Anterior cingulate cortex (tissue), 58 donors: ENCODE results near the gene HNRNPF.
A peak's percentile ranks its signal among the peaks of the same experiment; 100 is the strongest.
"Not testable (repeated sequence)": the region's sequence is repeated elsewhere in the genome, so short reads cannot be mapped to it uniquely, and the experiment has no call there.

ENCODE experiments used
- DNase-seq, 58 donors: peaks; one replicate each; lab custom pipeline; 2025; lab: John Stamatoyannopoulos, UW

The HNRNPF gene, protein sequence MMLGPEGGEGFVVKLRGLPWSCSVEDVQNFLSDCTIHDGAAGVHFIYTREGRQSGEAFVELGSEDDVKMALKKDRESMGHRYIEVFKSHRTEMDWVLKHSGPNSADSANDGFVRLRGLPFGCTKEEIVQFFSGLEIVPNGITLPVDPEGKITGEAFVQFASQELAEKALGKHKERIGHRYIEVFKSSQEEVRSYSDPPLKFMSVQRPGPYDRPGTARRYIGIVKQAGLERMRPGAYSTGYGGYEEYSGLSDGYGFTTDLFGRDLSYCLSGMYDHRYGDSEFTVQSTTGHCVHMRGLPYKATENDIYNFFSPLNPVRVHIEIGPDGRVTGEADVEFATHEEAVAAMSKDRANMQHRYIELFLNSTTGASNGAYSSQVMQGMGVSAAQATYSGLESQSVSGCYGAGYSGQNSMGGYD

DNA sequence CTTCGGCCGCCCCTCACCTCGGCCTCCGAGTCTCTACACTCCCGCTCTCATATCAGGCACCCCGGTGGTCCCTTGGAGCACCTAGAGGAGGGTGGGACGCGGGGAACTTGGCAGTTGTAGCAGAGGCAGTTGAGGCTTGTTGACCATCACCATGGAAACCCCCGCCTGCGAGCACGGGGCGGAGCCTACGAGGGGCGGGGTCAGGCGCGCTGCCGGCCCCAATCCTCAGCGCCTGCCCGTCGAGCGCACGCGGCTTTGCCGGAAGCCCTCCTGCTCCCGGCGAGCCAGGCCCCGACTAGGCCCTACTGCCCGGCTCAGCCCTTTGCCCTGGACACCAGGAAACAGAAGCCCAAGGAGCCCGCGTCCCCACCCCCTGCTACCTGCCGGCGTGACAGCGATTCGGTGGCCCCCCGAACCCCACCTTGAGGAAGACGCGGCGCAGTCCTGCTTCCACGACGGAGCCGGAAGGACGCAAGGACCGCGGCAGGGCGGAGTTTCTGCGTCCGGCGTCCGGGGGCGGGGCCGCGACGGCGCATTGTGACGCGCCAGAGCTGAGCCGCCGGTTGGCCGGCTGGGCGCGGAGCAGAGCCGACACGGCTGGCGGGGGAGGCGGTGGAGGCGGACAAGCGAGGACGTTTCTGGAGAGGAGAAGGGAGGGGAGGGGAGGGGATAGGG lies at the start of gene HNRNPF:
Gene HNRNPF, minus strand, starts transcription at position 477 of the 675 bp plus-strand sequence. CDS start 21,302 bp downstream, outside the sequence.
- peak; percentile 52 to 97 (median 93) for DNase-seq

DNA sequence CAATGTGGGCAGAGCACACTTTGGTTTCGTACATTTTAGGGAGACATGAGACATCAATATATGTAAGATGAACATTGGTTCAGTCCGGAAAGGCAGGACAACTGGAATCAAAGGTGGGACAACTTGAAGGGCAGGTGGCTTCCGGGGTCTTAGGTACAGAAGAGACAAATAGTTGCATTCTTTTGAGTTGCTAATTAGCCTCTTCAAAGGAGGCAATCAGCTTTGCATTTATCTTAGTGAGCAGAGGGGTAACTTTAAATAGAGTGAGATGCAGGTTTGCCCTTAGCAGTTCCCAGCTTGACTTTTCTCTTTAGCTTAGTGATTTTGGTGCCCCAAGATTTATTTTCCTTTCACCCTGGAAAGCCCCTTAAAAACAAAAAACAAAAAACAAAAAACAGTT lies 49.2 kb upstream of the HNRNPF start:
- no peak for DNase-seq

DNA sequence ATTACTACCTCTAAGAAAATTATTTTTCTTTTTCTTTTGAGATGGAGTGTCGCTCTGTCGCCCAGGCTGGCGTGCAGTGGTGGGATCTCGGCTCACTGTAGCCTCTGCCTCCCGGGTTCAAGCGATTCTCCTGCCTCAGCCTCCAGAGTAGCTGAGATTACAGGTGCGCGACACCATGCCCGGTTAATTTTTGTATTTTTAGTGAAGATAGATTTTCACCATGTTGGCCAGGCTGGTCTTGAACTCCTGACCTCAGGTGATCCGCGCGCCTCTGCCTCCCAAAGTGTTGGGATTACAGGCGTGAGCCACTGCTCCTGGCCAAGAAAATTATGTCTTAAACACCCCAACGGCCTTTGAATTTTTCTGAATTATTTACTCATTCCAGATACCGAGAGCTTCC lies 47.6 kb upstream of the HNRNPF start:
- not testable (repeated sequence) for DNase-seq

DNA sequence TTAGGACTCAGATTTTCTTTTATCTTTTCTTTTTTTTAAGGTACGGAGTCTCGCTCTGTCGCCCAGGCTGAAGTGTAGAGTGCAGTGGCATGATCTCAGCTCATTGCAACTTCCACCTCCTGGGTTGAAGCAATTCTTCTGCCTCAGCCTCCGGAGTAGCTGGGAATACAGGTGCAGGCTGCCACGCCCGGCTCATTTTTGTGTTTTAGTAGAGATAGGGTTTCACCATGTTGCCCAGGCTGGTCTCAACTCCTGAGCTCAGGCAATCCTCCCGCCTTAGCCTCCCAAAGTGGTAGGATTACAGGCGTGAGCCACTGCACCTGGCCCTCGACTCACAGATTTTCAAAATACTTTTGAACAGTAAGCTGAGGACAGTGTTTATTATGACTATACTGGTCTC lies 45.0 kb upstream of the HNRNPF start:
- DNase-seq = not testable (repeated sequence)

DNA sequence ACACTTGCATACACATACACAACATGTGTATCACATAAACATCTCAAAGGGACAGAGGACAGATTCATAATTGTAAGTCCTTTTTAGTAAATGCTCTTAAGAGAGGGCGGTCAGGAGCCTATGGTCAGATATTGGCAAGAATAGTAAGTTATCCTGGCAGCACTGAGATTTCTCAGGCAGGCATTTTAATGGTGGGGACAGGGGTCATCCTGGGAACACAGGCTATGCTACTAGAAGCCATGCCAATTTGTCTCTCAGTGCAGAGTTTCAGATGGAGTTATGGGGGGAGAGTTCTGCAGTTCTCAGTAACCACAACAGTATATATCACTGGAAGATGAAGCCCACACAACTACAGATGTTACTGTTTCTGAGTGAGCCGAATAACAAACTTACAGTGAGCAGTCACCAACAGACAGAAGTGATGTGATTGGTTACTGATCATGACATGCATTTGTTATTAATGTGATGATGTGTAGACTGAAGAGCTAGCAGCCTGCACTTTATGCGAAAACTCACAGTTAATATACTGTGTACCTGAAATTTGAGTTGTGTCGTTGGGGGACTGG lies 44.4 kb upstream of the HNRNPF start:
- no peak for DNase-seq

DNA sequence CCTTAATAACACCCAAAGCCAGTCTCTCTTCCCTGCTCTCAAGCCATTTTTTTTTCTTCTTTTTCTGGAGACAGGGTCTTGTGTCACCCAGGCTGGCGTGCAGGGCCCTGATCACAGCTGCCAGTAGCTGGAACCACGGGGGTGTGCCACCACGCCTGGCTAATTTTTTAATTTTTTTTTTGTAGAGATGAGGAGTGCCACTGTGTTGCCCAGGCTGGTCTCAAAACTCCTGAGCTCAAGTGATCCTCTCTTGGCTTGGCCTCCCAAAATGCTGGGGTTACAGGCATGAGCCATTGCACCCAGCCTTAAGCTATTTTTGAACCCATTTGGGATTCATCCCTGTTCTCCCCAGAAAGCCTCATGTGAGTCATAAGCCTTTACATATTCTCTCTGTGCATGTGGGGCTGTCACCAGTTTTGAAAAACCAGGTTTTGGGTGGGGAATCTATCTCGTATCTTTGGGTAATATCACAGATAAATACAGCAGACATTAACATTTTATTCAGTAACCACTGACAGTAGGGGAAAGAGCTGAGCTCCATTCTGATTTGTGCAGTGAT lies 43.4 kb upstream of the HNRNPF start:
- DNase-seq = no peak

DNA sequence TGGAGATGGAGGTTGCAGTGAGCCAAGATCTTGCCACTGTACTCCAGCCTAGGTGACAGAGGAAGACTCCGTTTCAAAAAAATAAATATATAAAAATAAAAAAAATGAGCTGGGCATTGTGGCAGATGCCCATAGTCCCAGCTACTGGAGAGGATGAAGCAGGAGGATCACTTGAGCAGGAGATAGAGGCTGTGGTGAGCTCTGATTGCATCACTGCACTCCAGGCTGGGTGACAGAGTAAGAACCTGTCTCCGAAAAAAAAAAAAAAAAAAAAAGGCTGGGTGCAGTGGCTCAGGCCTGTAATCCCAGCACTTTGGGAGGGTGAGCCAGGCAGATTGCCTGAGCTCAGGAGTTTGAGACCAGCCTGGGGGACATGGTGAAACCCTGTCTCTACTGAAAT lies 39.8 kb upstream of the HNRNPF start:
- DNase-seq = no peak

DNA sequence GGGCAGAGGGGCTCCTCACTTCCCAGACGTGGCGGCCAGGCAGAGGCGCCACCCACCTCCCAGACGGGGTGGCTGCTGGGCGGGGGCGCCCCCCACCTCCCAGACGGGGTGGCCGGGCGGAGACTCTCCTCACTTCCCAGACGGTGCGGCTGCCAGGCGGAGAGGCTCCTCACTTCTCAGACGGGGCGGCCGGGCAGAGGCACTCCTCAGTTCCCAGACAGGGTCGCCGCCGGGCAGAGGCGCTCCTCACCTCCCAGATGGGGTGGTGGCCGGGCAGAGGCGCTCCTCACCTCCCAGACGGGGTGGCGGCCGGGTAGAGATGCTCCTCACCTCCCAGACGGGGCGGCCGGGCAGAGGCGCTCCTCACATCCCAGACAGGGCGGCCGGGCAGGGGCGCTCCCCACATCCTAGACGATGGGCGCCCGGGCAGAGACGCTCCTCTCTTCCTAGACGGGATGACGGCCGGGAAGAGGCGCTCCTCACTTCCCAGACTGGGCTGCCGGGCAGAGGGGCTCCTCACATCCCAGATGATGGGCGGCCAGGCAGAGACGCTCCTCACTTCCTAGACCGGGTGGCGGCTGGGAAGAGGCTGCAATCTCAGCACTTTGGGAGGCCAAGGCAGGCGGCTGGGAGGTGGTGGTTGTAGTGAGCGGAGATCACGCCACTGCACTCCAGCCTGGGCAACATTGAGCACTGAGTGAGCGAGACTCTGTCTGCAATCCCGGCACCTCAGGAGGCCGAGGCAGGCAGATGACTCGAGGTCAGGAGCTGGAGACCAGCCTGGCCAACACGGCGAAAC lies 37.4 kb upstream of the HNRNPF start:
- DNase-seq = not testable (repeated sequence)

DNA sequence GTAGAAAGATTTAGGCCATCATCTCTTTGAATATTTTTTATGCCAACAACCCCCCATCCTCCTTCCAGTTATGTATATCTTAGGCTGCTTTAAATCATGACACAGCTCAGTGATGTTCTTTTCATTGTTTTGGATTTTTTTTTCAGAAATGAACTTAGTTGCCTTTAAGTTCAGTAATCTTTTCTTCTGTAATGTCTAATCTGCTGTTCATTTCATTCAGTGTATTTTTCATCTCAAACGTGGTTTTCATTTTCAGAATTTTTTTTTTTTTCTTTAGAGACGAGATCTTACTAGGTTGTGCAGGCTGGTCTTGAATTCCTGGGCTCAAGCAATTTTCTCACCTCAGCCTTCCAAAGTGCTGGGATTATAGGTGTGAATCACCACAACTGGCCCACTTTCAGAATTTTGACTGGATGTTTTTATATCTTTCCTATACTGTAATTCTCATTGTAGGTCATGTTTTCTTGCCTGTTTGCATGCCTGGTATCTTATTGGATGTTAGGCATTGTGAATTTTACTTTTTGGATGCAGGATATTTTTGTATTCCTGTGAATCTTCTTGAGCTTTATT lies 36.0 kb upstream of the HNRNPF start:
- no peak for DNase-seq

DNA sequence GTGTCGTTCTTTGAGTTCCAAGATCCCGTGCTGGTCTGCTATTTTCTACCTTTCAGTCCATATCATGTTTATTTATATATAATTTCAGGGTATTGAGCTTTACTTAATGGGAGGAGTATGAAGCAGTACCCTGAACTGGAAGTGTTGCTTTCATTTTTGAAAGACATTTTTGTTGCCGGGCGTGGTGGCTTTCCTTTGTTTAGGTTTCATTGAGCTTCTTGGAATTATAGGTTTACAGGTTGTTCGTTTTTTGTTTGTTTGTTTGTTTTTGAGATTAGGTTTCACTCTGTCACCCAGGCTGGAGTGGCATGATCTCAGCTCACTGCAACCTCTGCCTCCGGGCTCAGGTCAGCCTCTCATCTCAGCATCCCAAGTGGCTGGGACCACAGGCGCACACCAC lies 35.3 kb upstream of the HNRNPF start:
- DNase-seq = no peak

DNA sequence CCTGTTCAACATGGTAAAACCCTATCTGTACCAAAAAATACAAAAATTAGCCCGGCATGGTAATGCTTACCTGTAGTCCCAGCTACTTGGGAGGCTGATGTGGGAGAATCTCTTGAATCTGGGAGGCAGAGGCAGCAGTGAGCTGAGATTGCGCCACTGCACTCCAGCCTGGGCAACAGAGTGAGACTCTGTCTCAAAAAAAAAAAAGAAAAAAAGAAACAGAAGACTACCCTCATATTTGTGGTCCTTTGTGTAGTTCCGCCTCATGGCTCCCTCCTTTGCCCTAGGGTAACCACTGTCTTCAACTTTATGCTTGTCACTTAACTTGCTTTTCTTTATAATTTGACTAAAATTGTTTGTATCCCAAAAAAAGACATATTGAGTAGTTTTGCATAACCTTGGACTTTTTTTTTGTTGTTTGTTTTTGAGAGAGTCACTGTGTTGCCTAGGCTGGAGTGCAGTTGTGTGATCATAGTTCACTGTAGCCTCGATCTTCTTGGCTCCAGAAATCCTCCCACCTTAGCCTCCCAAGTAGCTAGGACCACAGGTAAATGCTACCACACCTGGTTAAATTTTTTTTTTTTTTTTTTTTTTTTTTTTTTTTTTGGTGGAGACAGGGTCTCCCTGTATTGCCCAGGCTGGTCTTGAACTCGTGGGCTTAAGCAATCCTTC lies 31.6 kb upstream of the HNRNPF start:
- no peak for DNase-seq

DNA sequence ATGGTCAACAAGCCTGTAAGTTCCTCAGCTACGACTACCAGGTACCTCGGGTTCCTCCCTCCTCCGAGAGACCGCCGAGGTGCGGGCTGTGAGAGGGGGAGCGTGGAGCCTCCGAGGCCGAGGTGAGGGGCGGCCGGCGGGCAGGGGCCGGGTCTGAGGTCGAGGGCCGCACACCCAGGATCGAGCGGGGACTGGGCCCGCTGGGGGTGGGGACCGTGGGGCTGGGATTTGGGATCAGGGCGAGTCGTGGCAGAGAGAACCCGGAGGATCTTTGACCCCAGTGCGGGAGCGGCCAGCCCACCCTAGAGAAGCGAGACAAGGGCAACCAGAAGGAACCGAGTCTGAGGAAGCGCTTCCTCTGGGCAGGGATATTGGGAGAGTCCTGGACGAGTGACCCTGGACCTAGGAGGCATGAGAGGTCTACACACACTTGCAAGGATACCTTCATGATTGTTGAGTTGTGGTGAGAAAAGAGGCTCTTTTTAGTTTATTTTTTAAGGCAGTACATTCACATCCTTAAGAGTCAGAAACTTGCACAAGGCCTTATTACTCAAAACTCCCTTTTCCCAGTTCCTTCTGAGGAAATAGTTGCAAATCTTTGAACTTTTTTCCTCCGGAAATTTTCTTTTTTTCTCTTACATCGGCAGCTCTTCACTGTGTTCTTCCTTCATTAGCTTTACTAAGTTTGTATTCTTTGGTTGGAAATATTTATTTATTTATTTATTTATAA lies 28.3 kb upstream of the HNRNPF start:
- peak in 11 of 58 donors; percentile 31 to 74 (median 51) for DNase-seq

DNA sequence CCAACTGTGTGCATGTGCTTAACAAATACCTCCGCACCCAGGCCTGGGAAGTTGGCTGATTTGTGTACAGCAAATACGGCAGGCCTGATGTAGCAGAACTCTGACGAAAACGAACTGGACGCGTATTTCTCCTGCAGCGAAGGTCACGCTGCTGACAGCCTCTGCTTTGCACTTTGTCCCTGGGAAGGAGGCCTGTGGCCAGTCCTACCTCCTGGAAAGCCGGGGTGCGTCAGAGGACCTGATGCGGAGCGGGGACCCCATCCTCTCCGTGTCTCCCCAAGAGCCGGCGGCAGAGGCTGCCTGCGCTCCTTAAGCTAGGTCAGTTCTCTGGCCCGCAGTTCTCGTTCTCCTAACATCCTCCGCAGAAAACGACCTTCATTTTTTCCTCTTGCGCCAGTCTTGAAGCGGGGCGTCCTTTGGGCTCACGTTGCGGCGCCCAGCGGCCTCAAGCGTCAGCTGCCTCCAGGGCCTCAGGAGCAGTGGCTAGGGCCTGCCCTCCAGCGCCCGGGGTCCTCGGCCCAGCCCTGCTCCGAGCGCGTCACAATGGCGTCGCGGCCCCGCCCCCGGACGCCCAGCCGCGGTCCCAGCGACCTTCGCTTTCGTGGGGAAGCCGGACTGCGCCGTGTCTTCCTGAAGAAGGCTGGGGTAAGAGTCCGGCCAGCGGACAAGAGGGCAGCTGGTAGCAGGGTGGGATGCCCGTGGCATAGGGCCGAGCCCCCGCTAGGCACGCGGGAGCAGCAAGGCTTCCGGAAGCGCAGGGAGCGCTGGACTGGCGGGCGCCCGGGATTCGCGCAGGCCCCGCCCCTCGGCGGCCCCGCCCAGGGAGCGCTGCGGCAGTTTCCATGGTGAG lies 27.5 kb upstream of the HNRNPF start, which contains the start of gene ZNF487:
Gene ZNF487, plus strand, starts transcription at position 821 of the 850 bp plus-strand sequence. CDS start 38,703 bp downstream, outside the sequence.
- peak; percentile 61 to 96 (median 88) for DNase-seq

DNA sequence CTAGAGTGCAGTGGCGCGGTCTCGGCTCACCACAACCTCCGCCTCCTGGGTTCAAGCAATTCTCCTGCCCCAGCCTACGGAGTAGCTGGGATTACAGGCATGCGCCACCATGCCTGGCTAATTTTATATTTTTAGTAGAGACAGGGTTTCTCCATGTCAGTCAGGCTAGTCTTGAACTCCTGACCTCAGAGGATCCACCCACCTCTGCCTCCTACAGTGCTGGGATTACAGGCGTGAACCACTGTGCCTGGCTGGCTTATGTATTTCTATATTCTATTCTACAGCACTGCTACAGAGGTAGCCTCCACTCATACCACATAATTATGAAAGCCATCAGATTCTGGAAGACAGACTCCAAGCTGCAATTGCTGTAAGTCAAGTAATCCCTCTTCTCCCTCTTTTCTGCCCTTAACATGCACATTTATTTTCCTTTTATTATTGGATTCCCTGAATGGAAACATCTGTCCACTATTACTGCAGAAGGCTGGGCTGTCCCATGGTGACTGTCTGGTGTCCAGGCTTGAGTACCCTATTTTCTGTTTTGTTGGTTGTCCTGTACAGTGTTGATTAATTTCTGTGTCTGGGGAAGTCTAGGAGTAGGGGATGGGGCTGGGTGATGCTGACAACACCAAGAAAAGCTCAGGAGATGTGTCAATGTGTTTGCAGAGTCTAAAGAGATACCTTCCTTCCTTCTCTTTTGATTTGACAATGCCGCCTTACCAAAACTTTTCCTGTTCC lies 22.1 kb upstream of the HNRNPF start:
- no peak for DNase-seq

DNA sequence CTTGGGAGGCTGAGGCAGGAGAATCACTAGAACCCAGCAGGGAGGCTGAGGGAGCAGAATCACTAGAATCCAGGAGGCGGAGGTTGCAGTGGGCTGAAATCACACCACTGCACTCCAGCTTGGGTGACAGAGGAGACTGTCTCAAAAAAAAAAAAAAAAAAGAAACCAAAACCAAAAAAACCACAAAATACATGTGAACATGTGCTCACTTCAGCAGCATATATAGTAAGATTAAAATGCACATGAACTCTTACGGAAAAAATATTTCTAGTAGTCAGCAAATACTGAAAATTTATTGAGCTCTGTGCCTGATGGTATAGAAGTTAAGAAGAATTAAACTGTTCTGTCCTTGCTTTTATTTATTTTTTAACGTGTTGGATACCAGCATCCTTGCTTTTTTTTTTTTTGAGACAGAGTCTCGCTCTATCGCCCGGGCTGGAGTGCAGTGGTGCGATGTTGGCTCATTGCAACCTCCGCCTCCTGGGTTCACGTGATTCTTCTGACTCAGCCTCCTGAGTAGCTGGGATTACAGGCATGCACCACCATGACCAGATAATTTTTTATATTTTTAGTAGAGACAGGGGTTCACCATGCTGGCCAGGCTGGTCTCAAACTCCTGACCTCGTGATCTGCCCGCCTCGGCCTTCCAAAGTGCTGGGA lies 18.3 kb upstream of the HNRNPF start:
- DNase-seq = no peak

DNA sequence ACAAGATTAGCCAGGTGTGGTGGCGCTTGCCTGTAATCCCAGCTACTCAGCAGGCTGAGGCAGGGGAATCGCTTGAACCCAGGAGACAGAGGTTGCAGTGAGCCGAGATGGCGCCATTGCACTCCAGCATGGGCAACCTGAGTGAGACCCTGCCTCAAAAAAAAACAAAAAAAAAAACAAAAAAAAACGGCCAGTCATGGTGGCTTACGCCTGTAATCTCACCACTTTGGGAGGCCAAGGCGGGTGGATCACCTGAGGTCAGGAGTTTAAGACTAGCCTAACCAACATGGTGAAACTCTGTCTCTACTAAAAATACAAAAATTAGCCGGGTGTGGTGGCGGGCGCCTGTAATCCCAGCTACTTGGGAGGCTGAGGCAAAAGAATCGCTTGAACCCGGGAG lies 17.5 kb upstream of the HNRNPF start:
- not testable (repeated sequence) for DNase-seq
